Activated naive CD8-positive, alpha-beta T cell treated with anti-CD3 and anti-CD28 coated beads, Interleukin-2, amount 50 U/mL, for 24 hours (primary cell): ENCODE measurements around the gene ARHGAP42.

Source experiments
- ATAC-seq: fragments of 150-1000 bp; cut with Tn5 transposase; one replicate; pipeline ENCODE4 v1.10.0; 2021
- DNase-seq: peaks from one replicate; pipeline ENCODE4 v3.0.0; 2021
- H3K27ac Mint-ChIP-seq: one replicate; pipeline ENCODE4 v1.8.0; 2021; ENCODE audit warnings: mild to moderate bottlenecking, mixed read lengths
- H3K27me3 Mint-ChIP-seq: one replicate; pipeline ENCODE4 v1.8.0; 2021; ENCODE audit warnings: mixed read lengths
- H3K36me3 Mint-ChIP-seq: one replicate; pipeline ENCODE4 v1.8.0; 2021; ENCODE audit warnings: low read depth, mixed read lengths
- H3K4me1 Mint-ChIP-seq: one replicate; pipeline ENCODE4 v1.8.0; 2021; ENCODE audit warnings: mixed read lengths
- H3K4me3 Mint-ChIP-seq: one replicate; pipeline ENCODE4 v1.8.0; 2021; ENCODE audit warnings: mild to moderate bottlenecking, moderate library complexity, mixed read lengths
- H3K9me3 Mint-ChIP-seq: one replicate; pipeline ENCODE4 v1.8.0; 2021; ENCODE audit warnings: mixed read lengths

Gene ARHGAP42

DNA sequence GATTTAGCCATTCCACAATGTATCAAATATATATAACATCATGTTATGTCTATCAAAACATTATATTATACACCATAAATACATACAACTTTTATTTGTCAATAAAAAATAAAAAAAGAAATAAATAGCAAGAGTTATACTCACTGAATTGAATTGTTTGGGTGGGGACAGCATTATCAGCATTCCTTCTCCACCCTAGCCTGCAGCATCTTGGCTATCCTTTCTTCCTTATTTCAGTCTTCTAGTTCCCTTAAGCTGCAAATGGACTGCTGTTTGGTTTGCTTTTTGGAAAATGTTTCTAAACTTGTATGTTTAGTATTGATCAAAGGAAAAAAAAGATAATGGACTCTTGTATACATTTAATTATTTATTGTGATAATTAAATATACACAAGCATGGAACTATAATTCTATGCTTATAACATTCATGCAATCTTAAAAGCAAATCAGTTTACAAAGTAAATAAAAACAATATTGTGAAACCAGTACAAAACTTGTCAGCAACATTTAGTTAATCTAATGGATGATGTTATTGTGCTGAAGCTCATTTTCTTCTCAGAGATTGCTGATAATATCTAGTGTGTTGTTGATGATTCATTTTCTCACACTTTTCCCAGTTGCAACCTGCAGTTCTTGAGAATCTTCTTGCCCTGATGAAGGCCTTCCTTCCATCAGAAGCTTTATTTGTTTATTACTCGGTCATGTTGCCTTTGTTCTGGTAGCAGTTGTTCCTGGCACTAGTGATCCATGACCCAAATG lies 5.0 kb downstream of the ARHGAP42 start:
- H3K4me1 Mint-ChIP-seq, result peaks cover 8% of the 10 kb centered on the region

DNA sequence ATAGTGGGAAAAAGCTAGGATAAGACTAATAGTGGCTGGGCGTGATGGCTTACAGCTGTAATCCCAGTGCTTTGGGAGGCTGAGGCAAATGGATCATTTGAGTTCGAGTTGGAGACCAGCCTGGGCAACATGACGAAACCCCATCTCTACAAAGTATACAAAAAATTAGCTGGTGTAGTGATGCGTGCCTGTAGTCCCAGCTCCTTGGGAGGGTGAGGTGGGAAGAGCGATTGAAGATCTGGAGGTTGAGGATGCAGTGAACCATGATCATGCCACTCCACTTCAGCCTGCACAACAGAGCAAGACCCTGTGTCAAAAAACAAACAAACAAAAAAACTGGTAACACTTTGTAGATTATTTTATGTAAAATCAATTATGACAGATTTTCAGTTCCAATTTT lies 8.8 kb downstream of the ARHGAP42 start:
- Mint-ChIP-seq H3K4me3 (no peak overlapping the region), H3K27me3 (no peaks in the 10 kb centered on the region), H3K36me3 (no peaks in the 10 kb centered on the region), H3K27ac (no peak overlapping the region), H3K4me1 (no peaks in the 10 kb centered on the region), H3K9me3 (no peaks in the 10 kb centered on the region)
- no peak for ATAC-seq
- no peak for DNase-seq

More for the DNA sequence above, 5.0 kb downstream of the ARHGAP42 start:
- no peak overlapping the region for H3K27ac Mint-ChIP-seq
- no peaks in the 10 kb centered on the region for H3K9me3 Mint-ChIP-seq
- ATAC-seq (no peak), DNase-seq (no peak)
- H3K36me3 Mint-ChIP-seq, result no peaks in the 10 kb centered on the region
- peaks cover 8% of the 10 kb centered on the region for H3K27me3 Mint-ChIP-seq
- H3K4me3 Mint-ChIP-seq, result no peak overlapping the region

DNA sequence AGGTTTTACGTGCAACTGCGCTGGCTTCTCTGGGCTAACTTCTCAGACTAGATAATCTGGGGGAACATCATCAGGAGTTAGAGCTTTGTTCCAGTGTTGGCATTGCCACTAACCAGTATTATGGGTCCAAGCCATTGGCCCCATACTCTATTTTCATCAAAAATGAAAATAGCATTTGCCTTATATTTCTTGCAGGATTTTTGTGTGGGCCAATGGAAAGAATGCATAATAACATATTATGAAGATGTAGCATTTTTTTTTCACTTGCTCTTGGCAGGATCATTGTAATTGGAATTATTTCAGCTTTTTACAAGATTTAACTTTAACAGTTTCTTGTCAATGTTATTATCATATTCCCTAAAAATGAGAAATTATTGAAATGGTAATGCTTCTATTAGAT lies 16.1 kb downstream of the ARHGAP42 start:
- no peak overlapping the region for H3K4me3 Mint-ChIP-seq
- H3K27ac Mint-ChIP-seq, result no peak overlapping the region
- H3K9me3 Mint-ChIP-seq, result no peaks in the 10 kb centered on the region
- no peak for DNase-seq
- peaks cover 2% of the 10 kb centered on the region for H3K4me1 Mint-ChIP-seq
- no peak for ATAC-seq
- H3K36me3 Mint-ChIP-seq, result no peaks in the 10 kb centered on the region
- no peaks in the 10 kb centered on the region for H3K27me3 Mint-ChIP-seq

DNA sequence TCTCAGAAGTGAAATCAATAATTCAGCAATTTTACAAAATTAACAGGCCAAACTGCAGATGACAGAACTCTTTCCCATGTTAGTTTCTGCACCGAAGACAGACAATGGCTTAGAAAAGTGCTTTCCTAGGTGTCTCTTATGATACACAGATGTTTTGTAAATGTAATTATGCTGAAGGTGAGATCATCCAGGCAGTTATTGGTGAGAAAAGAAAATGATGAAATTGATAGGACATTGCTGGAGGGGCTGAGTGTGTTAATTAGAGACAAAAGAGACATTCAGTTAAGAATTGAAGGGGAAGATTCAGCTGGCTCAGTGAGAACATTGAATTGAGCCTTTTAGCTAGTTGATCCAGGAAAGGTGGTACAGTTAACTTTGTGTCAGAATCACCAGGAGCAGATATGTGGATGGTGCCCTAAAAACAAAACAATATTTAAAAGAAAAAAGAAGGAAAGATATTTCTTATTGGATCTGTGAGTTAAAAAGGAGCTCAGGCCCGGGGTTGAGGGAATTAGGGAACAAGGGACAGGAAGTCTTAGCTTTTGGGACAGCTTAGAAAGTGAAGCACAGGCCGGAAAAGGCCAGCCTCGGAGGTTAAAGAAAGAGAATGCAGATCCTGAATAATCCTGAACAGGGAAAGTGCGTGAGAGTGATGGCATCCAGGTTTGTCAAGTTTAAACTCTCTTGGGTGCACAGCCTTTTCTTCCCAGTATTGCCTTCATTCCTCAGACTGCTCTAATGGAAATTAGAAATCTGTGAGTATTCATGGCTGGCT lies 16.9 kb downstream of the ARHGAP42 start:
- no peak for ATAC-seq
- Mint-ChIP-seq H3K36me3 (no peaks in the 10 kb centered on the region), H3K4me3 (no peak overlapping the region), H3K27ac (no peak overlapping the region), H3K27me3 (no peaks in the 10 kb centered on the region), H3K4me1 (peaks cover 2% of the 10 kb centered on the region), H3K9me3 (no peaks in the 10 kb centered on the region)
- DNase-seq, result no peak

DNA sequence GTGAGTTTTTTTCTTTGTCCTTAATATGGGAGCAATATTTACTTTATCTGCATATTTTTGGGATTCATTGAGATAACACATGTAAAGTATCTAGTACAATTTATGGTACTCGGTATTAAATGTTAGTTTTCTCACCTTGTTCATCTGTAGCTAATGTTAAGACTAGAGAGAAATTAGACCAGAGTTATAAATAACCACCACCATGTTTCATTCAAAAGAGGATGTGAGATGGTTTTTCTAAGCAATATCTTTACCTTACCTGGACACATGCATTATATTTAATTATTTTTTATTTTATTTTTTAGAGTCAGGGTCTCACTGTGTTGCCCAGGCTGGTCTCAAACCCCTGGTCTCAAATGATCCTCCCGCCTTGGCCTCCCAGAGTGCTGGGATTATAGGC lies 18.4 kb downstream of the ARHGAP42 start:
- Mint-ChIP-seq H3K27ac (no peak overlapping the region), H3K9me3 (no peaks in the 10 kb centered on the region), H3K36me3 (no peaks in the 10 kb centered on the region), H3K4me1 (peaks cover 2% of the 10 kb centered on the region), H3K27me3 (no peaks in the 10 kb centered on the region), H3K4me3 (no peak overlapping the region)
- DNase-seq (no peak), ATAC-seq (no peak)

DNA sequence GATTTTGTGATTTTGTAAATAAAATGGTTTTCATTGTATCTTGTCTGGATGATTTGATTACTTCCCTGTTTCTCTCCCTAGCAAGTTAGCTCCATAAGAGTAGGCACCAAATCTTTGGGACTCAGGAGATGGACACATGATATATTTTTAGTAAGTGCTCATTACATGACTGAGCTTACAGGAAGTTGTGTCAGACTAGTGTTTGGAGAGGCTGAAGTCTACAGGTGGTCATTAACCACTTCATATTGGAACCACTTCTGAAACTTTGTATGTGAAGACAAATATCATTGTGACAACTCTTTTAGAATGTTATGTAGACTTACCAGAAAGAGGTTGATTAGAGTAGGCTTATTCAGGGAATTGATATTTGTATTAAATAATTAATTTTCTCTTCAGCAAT lies 19.1 kb downstream of the ARHGAP42 start:
- no peak for DNase-seq
- no peaks in the 10 kb centered on the region for H3K27me3 Mint-ChIP-seq
- no peaks in the 10 kb centered on the region for H3K36me3 Mint-ChIP-seq
- no peak overlapping the region for H3K4me3 Mint-ChIP-seq
- no peaks in the 10 kb centered on the region for H3K9me3 Mint-ChIP-seq
- no peak for ATAC-seq
- H3K27ac Mint-ChIP-seq, result no peak overlapping the region
- peaks cover 2% of the 10 kb centered on the region for H3K4me1 Mint-ChIP-seq

DNA sequence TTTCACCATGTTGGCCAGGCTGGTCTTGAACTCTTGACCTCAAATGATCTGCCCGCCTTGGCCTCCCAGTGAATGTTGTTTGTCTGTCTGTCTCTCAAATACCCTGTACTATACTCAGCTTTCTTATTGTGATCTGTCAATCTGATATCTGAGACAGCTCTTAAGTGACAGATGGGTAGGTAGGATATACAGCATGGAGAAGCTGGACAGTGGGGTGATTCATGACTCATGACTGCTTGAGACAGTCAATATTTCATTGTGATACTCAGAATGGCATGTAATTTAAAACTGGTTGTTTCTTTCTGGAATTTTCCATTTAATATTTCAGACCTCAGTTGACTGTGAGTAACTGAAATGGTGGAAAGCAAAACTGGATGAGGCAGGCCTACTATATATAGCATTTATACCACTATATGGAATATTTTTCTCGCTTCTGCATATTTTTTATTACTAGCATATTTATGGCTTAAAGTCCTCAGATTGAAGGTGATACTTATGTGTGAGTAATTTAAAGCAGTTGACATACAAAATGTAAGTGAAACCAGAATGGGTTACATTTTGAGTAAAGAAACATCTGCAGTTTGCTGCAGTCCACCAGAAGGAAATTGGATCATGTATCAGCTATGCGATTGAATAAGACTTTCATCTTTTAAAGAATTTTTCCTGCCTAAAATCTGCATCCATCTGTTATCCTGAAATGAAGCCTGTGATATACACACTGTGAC lies 22.3 kb downstream of the ARHGAP42 start:
- DNase-seq (no peak), ATAC-seq (no peak)
- no peaks in the 10 kb centered on the region for H3K27me3 Mint-ChIP-seq
- H3K4me3 Mint-ChIP-seq, result no peak overlapping the region
- peaks cover 2% of the 10 kb centered on the region for H3K4me1 Mint-ChIP-seq
- no peaks in the 10 kb centered on the region for H3K36me3 Mint-ChIP-seq
- no peaks in the 10 kb centered on the region for H3K9me3 Mint-ChIP-seq
- no peak overlapping the region for H3K27ac Mint-ChIP-seq

DNA sequence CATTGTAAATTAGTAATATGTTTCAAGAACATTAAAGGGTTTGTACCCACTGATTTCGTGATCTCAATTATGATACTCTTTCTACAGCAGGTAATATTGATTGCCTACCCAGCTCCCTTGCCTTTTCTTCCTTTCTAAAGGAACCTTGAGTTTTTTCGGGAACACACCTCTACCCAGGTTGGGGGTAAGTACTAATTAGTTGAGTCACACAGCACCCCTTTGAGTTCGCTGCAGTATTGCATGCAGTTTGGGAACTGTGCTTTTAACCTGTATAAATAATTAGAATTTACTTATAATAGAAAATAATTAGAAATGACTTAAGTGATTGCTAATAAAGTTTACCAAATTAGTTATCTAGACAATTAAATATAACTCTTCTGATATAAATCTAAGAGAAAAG lies 24.9 kb downstream of the ARHGAP42 start:
- ATAC-seq (no peak), DNase-seq (no peak)
- Mint-ChIP-seq H3K27me3 (no peaks in the 10 kb centered on the region), H3K4me3 (no peak overlapping the region), H3K36me3 (no peaks in the 10 kb centered on the region), H3K9me3 (no peaks in the 10 kb centered on the region), H3K27ac (no peak overlapping the region), H3K4me1 (no peaks in the 10 kb centered on the region)

DNA sequence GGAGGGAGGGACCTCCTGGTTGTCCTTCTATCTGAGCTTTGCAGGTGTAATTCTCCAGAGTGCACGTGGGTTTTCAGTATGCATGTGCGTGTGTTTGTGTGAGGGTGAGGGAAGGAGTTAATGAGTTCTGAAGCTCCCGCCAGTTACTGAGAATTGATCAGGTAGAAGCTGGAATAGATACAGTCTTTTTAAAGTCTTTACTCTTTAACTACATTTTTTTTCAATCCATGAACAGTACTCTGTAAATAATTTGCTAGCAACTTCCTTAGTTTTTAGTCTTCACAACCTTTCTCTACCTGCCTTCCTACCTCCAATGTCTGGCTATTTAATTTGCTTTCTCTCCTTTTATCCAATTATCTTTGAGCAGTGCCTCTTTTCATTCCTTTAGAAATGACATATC lies 25.5 kb downstream of the ARHGAP42 start:
- no peaks in the 10 kb centered on the region for H3K27me3 Mint-ChIP-seq
- ATAC-seq (no peak), DNase-seq (no peak)
- no peak overlapping the region for H3K4me3 Mint-ChIP-seq
- H3K36me3 Mint-ChIP-seq, result no peaks in the 10 kb centered on the region
- H3K9me3 Mint-ChIP-seq, result no peaks in the 10 kb centered on the region
- no peak overlapping the region for H3K27ac Mint-ChIP-seq
- H3K4me1 Mint-ChIP-seq, result no peaks in the 10 kb centered on the region

DNA sequence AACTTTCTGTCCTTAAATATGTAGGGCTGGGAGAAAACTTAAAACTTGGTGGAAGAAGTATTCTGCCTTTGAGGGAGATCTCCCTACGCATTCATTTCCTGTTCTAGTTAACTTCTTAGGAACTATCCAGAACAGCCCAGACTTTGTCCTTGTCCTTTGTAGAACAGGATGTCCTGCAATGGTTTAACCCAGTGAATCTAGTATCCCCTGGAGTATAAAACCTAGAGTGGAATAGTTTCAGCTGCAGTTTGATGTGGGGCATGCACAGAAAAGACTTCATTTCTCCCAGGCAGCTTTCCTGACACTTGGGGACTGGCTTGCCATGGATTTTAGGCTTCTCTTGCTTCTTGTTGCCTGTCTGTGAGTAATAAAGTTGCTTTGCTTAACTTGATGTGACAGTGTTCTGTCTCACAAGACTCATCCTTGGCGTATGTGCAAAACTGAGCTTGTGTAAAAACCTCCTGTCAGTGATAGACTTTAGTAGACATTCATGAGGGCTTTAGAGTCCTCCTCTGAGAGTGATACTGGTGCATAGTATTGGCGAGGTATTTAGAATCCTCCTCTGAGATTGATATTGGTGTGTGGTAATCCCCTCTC lies 28.2 kb downstream of the ARHGAP42 start:
- no peaks in the 10 kb centered on the region for H3K9me3 Mint-ChIP-seq
- no peak overlapping the region for H3K4me3 Mint-ChIP-seq
- ATAC-seq (no peak), DNase-seq (no peak)
- no peaks in the 10 kb centered on the region for H3K27me3 Mint-ChIP-seq
- no peak overlapping the region for H3K27ac Mint-ChIP-seq
- no peaks in the 10 kb centered on the region for H3K36me3 Mint-ChIP-seq
- H3K4me1 Mint-ChIP-seq, result no peaks in the 10 kb centered on the region

DNA sequence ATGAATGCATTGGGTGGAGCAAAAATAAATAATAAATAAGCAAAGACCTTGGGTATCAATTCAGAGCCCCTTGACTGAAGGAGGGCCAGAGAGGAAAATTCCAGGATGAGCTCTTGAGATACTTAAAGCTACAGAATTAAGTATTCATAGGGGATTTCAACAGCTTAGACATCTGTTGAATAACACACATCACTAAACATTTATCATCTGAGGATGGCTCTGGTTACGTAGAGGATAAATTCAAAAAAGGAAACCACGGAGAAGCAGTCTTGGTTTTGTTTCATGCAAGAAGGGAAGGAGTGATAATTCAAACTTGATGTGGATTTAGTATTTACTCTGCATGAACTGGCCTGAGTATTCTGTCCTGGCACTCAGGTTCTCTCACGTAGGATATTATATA lies 29.8 kb downstream of the ARHGAP42 start:
- no peaks in the 10 kb centered on the region for H3K9me3 Mint-ChIP-seq
- ATAC-seq, result no peak
- no peak for DNase-seq
- H3K4me3 Mint-ChIP-seq, result no peak overlapping the region
- no peak overlapping the region for H3K27ac Mint-ChIP-seq
- H3K4me1 Mint-ChIP-seq, result no peaks in the 10 kb centered on the region
- H3K27me3 Mint-ChIP-seq, result no peaks in the 10 kb centered on the region
- H3K36me3 Mint-ChIP-seq, result no peaks in the 10 kb centered on the region

DNA sequence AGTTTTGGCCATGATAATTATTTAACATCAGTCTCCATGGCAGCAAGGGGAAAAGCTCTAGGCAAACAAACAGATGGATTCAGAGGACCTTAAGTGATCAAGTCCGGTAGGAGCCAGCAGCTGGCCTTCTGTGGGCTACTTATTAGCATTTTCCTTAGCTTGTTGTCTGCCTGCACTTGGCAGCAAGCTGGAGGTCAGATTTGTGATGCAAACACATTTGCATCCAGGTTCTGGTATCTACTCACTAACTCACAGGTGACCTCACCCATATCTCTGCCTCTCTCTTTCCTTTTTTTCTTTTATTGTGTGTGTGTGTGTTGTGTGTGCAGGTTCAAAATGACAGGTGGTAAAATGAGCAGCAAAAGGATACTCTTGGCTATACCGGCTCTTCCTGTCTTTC lies 32.3 kb downstream of the ARHGAP42 start:
- Mint-ChIP-seq H3K27ac (no peak overlapping the region), H3K9me3 (no peaks in the 10 kb centered on the region), H3K4me1 (no peaks in the 10 kb centered on the region), H3K36me3 (no peaks in the 10 kb centered on the region), H3K4me3 (no peak overlapping the region), H3K27me3 (peaks cover 2% of the 10 kb centered on the region)
- ATAC-seq (no peak), DNase-seq (no peak)

DNA sequence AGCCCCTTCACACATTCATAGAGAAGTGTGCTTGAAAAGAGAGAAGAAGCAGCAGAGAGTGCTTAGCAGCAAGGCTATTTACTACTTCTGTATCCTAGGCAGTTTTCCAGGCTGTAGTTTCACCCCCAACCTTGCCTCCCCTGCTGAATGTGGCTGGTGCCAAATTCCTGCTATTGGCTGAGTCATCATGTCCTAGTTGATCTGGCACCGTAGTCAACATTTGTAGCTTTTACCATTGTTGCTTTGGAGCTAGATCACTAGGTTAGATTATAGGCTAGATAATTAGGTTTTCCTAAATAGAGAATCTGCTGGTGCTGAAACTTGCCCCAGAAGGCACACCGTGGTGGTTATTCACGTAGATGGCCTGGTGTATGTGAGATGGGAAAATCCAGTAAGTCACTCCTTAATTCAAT lies 32.7 kb downstream of the ARHGAP42 start:
- DNase-seq (no peak), ATAC-seq (no peak)
- H3K4me3 Mint-ChIP-seq, result no peak overlapping the region
- no peaks in the 10 kb centered on the region for H3K4me1 Mint-ChIP-seq
- peaks cover 2% of the 10 kb centered on the region for H3K27me3 Mint-ChIP-seq
- H3K36me3 Mint-ChIP-seq, result no peaks in the 10 kb centered on the region
- H3K27ac Mint-ChIP-seq, result no peak overlapping the region
- no peaks in the 10 kb centered on the region for H3K9me3 Mint-ChIP-seq

DNA sequence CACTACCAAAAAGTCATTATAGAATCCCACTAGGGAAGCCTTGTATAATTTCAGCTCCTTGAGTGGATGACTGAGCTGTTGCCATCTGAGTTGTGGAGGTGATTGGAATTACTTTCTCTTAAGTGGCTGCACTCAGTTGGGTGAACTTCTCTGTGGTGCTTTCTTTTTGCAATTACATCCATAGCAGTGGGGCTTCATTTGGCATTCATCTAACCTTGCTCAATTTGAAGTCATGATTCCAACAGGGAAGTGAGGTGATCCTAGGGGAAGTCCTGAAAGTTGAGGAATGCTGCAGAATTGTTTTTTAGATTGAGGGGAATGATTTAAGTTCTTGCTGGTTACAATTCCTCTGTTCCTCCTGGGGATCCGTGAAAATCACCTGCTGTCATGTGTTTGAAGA lies 39.6 kb downstream of the ARHGAP42 start:
- Mint-ChIP-seq H3K27ac (no peak overlapping the region), H3K27me3 (peaks cover 4% of the 10 kb centered on the region), H3K36me3 (no peaks in the 10 kb centered on the region), H3K4me1 (no peaks in the 10 kb centered on the region), H3K4me3 (no peak overlapping the region), H3K9me3 (no peaks in the 10 kb centered on the region)
- DNase-seq, result no peak
- no peak for ATAC-seq

DNA sequence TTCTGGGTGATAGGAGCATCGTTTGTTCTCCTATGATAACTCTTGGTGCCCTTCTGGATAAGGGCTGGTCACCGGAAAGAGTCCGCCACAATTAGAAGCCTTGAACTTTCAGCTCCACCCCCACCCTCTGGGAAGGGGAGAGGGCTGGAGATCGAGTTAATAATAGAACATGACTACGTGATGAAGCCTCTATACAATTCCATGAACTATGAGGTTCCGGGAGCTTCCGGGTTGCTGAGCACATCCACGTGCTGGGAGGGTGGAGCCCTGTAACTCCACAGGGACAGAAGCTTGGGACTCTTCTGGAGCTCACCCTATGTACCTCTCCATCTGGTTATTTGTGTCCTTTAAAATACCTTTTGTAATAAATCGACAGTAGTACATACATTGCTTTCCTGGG lies 40.3 kb downstream of the ARHGAP42 start:
- Mint-ChIP-seq H3K36me3 (no peaks in the 10 kb centered on the region), H3K4me1 (no peaks in the 10 kb centered on the region), H3K27ac (no peak overlapping the region), H3K4me3 (no peak overlapping the region), H3K9me3 (no peaks in the 10 kb centered on the region), H3K27me3 (peaks cover 2% of the 10 kb centered on the region)
- ATAC-seq (no peak), DNase-seq (no peak)
